Left colon (tissue), 2 donors: Measurements from ENCODE around the gene CLEC20A. TPM values are rescaled to one million over a fixed set of nuclear protein-coding genes. Genes with fewer than 3 reads are reported as not detected.
"Not testable (repeated sequence)": the region's sequence is repeated elsewhere in the genome, so short reads cannot be mapped to it uniquely, and the experiment has no call there.

Source experiments
- ATAC-seq: fragments of 200-7000 bp; cut with Tn5 transposase; one replicate; pipeline ENCODE4 v1.9.1; 2020; ENCODE audit warnings: mild to moderate bottlenecking, moderate library complexity
- DNase-seq, 2 donors: peaks; one replicate each; pipeline ENCODE4 v3.0.0-alpha.2; 2020
- intact Hi-C, 2 donors: fragments of 100-400 bp; cut with DNase I in 1 of 2; cut with micrococcal nuclease in 1 of 2; formaldehyde crosslinking; loops; one replicate each; pipeline versions ENCODE4 v1.11.2 to v1.14.0; 2022; cut with DNase I, micrococcal nuclease
- total RNA-seq, 2 donors: library from RNA; stranded (reverse); fragmentation: NEBNext Ultra II Directional; extraction: Animal tissue kit (Norgen Biotek cat#: 25700); gene quantifications; one replicate each; pipeline ENCODE4 v1.2.1, GENCODE V29; 2021
- donor health status: DM: no; HTN: no; CAD: no.
- donor health status: DM: yes; HTN: yes; CAD: no.

The CLEC20A gene
- total RNA-seq, 2 donors from 2014 or later, result not detected

GRCh38 chr1:178503849-178504248 is 7.1 kb upstream of the CLEC20A start:
- DNase-seq, result no peak
- intact Hi-C loops, result no loop called here
- no peak for ATAC-seq

DNA sequence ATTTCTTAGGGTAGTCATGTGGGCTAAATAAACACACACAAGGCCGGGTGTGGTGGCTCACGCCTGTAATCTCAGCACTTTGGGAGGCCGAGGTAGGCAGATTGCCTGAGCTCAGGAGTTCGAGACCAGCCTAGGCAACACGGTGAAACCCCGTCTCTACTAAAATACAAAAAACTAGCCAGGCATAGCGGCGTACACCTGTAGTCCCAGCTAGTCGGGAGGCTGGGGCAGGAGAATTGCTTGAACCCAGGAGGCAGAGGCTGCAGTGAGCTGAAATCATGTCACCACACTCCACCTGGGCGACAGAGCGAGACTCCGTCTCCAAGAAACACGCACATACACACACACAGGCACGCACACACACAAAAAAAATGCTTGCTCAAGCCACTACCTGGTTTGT is 6.6 kb upstream of the CLEC20A start:
- DNase-seq, ATAC-seq, intact Hi-C loops: not testable (repeated sequence)

DNA sequence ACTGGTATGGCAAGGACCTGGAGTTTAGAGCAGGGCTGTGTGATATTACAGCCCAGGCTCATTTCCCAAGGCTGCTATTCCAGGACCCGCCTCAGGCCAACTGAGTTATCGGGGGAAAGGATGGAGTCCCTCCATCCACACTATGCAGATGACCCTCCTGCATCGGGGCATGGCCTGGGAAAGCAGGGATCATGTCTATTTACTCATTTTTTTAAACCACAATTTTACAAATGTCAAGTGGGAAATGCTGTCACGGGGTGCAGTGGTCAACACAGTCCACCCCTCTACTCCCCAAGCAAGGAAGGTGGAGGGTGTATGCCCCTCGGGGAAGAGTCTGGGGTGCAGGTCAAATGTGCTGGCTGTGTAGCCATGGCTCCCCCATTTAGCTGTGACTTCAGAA is 6.1 kb upstream of the CLEC20A start:
- ATAC-seq, result no peak
- intact Hi-C loops, result no loop called here
- DNase-seq, result no peak

GRCh38 chr1:178502330-178502714 is 5.6 kb upstream of the CLEC20A start:
- ATAC-seq (no peak), DNase-seq (no peak)
- intact Hi-C loops, result no loop called here

DNA sequence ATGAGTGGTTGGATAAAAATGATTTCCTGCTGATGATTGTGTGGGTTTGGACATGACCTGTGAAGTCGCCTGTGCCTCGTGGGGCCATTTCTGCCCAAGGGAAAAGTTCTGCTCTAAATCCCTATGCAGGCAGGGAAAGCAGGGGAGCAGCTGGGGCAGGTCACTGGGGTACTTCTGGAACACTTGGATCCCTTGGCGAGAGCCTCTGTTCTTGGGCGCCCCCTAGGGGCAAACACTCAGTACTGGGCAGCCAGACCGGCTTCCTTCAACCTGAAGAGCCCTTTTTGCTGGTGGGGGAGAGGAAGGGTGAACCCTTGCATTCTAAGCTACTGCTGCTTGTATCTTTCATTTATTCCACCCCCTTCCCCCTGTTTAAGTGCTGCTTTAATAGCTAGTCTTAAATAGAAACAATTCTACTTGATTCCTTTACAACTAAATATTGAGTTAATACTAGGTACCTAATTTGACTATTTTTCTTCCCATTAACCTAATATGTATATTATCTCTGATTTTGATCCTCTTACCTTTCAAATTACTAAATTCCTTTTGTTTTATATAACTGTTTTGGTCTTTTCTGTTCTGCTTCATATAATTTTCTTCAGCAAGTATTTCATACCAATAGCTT is 5.1 kb upstream of the CLEC20A start:
- ATAC-seq (peak; percentile 79), DNase-seq (peak; percentile 52 to 81)
- intact Hi-C loops, result loop anchor here in 1 of 2 donors (2.0 kb wide), 1 partner anchor 191 kb away; no protein-coding TSS in a partner anchor

DNA sequence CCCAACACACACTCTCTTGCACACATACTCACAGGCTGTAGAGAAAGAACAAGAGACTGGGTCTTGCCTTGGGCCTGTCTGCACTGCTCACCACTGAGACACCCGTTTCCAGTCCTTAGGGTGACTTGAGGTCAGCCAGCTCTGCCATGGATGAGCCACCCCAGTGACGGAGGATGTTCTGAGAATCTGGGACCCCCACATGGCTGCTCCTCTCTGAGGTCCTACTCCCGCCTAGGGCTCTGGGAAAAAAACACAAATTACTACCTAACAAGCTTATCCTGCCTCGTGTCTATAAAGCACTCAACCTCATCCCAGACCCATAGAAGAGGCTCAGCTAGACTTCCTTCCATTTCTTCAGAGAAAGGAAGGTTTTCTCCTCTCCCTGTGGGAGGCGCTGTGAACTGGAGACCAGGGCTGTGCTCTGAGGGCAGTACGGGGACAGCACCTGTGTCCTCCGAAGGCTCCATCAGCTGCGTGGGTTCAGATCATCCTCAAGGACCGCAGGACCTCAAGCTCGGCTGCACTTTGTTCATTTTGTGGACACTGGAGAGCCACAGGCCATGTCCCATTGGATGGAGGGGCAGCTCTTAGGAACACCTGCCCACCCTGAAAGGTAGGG is 4.3 kb upstream of the CLEC20A start:
- DNase-seq, result no peak
- intact Hi-C loops, result loop anchor here in 1 of 2 donors (2.0 kb wide), 1 partner anchor 190 kb away; no protein-coding TSS in a partner anchor
- ATAC-seq, result no peak

DNA sequence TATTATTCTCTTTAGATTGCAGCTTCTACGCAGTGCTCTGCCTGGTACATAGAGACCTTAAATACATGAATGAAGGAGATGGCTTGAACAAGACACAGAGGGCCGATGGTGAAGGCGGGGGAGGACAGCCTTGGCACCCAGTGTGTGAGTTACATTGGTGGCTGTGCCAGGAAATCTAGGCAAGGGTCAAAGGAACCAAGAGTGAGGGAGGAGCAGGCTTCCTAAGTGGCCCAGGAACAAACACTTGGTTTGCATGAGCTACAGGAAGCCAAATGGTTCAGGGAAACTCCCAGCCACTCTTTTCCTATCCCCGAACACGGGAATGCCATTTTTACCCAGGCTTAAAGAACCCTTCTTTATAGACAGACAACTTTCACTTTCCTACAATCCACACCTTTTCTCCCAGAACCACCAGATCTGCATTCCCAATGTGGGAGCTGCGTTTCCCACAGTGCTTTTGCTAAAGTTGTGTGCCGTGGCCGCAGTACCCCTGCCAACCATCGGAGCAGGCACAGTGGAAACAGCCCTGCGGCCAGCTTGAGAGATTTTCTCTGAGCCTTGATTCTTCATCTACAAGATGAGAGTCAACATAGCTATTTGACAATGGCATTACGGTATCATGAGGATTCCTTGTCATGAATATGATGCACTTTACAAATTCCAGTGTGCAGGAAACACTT is 3.5 kb upstream of the CLEC20A start:
- ATAC-seq (no peak), DNase-seq (no peak)
- intact Hi-C loops, result loop anchor here in 1 of 2 donors (2.0 kb wide), 1 partner anchor 189 kb away; no protein-coding TSS in a partner anchor

DNA sequence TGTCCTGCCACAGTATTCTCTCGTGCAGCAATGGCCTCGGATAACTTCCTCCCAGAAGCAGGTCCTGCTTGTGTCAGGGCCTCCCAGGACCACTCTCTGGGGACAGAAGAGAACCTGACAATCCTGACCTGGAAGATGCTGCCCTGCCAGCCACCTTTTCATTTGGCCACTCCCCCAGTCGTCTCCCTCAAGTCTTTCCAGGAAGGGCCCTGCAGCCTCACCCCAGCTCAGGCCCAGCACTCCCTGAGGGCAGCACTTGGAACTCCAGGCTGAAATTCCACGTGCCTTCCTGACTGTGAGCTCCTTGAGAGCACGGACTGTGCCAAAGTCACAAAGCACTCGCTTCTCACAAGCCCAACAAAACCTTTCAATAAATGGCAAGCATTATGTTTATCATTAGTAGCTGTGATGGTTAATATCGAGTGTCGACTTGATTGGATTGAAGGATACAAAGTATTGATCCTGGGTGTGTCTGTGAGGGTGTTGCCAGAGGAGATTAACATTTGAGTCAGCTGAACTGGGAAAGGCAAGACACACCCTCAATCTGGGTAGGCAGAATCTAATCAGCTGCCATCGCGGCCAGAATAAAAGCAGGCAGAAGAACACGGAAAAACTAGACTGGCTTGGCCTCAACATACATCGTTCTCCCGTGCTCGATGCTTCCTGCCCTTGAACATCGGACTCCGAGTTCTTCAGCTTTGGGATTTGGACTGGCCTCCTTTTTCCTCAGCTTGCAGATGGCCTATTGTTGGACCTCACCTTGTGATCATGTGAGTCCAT is 2.3 kb upstream of the CLEC20A start:
- ATAC-seq (no peak), DNase-seq (no peak)

GRCh38 chr1:178497903-178498478 is 1.2 kb upstream of the CLEC20A start:
- intact Hi-C loops, result no loop called here
- no peak for DNase-seq
- ATAC-seq, result no peak

More for the DNA sequence above, 2.3 kb upstream of the CLEC20A start:
- intact Hi-C loops, result no loop called here

DNA sequence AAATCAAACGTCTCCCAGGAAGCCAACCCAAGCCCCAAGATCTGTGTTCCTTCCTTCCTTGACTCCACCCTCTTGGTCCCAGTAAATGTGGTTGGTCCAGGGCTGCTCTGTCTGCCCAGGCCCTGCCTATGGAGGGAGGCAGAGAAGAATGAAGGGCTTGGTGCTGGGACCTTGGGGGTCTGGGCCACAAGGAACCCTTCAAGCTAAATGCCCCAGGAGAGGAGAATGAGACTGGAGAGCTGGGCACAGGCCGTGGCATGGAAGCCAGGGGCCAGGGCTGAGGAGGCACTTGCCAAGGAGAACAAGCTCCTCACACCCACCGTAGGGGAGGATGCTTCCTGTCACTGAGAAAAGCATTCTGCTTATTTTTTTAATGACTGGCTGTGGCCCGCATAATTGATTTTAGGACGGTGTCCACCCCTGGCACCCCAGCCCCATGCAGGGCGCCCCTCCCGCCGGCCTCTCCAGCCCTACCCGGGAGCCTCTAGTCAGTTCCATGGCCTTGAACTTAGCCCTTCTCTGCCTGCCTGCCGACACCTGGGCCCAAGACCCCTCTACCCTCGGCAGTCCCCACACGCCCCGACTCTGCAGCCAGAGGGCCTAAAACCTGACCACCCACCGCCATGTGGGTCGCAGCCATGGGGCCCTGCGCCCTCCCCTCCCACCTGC is 889 bp downstream of the CLEC20A start:
- intact Hi-C loops, result no loop called here
- DNase-seq (no peak), ATAC-seq (no peak)

- ATAC-seq (no peak), DNase-seq (no peak)
- intact Hi-C loops, result no loop called here
Observed at GRCh38 chr1:178495158-178495557, 1.6 kb downstream of the CLEC20A start.

- no peak for ATAC-seq
- no peak for DNase-seq
- intact Hi-C loops, result no loop called here
Observed at GRCh38 chr1:178494569-178494971, 2.2 kb downstream of the CLEC20A start.

GRCh38 chr1:178493301-178493741 is 3.4 kb downstream of the CLEC20A start:
- no peak for ATAC-seq
- intact Hi-C loops, result no loop called here
- no peak for DNase-seq

DNA sequence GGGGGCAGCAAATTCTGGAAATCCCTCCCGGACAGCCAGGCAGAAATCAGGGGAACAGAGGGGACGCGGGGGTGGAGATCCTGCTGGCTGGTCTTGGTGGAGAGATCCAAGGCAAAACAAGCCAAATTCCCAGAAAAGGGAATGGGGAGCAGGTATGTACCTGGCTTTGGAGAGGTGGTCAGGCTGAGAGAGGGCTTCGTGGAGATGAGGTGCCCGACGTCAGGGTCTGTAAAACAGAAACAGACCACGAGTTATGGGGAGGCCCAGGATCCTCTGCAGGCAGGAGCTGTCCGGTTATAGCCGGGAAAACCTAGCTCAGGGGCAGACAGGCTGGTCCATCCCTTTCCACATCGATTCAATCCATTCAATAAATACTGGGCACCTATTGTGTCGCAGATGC is 4.4 kb downstream of the CLEC20A start:
- intact Hi-C loops, result no loop called here
- DNase-seq (no peak), ATAC-seq (no peak)

- ATAC-seq (no peak), DNase-seq (no peak)
- intact Hi-C loops, result no loop called here
Observed at GRCh38 chr1:178491721-178492120, 5.0 kb downstream of the CLEC20A start.

GRCh38 chr1:178490967-178491366 is 5.8 kb downstream of the CLEC20A start:
- ATAC-seq (no peak), DNase-seq (no peak)
- intact Hi-C loops, result no loop called here

DNA sequence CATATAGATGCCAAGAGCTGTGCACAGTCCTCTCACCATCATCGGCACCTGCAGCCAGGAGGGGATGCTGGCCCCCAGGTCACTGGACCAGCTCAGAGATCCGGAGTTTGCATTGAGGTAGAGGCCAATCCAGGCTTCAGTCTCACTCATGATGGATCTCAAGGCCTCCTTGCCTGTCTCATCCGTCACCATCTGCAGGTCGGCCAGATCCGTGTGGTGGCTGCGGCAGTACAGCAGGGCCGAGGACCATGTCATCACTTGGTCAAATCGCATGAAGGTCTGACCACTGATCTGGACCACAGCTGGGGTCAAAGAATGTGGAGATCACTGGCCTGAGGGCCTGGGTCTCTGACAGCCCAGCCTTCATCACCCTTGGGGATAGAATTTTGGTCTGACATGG is 6.6 kb downstream of the CLEC20A start:
- DNase-seq (no peak), ATAC-seq (no peak)
- intact Hi-C loops, result no loop called here

DNA sequence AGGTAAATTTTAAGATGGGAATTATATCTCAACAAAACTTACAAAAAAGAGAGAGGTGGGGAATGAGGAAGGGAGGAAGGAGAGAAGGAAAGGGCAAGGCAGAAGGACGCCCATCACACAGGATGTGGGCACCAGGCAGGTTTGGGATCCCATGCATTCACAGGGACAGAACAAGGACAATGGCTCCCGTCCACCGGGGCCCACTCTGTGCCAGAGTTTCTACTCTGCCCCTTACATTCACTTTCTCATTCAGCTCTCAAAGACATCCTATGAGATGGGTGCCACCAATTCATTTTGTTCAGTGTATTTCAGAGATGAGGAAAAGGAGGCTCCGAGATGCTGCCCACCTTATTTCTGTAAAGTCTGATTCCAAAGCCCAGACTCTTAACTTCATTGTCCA is 7.4 kb downstream of the CLEC20A start:
- intact Hi-C loops, result no loop called here
- ATAC-seq (no peak), DNase-seq (no peak)

DNA sequence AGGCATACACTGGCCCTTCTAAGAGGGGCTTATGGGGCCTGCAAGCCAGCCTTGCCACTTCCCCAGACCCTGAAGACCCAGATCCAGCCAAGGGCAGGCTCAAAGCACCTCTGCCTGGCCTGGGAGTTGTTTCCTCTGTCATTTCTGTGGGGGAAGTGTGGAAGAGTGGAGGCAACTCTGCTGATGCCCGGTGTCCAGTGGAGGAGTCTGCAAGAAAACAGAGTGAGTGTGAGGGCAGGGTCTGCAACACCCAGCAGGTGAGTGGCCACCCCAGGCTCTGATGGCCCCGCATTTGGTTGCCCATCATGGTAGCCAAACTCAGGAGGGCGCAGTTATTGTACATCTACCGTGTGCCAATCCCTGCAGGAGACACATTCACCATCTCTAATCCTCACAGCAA is 8.4 kb downstream of the CLEC20A start:
- ATAC-seq (no peak), DNase-seq (no peak)
- intact Hi-C loops, result no loop called here
